CD14-positive monocyte (primary cell): ENCODE measurements around the gene SLC25A22. TPM values are rescaled to one million over a fixed set of nuclear protein-coding genes. Genes with fewer than 3 reads are reported as not detected.
A peak's percentile ranks its signal among the peaks of the same experiment; 100 is the strongest.

Source experiments
- DNase-seq, 3 donors: peaks; one replicate each; pipeline ENCODE4 v3.0.0-alpha.2; 2011 to 2022
- H2AFZ ChIP-seq: 2 replicates; pipeline ENCODE4 v1.6.0; 2012; ENCODE audit warnings: mild to moderate bottlenecking, low read depth, low read length, inconsistent platforms; ENCODE audit not compliant: insufficient read depth, poor library complexity, severe bottlenecking
- H3K27ac ChIP-seq, 2 donors: 1 replicate in 1 of 2; 2 replicates in 1 of 2; pipeline ENCODE4 v1.5.1; 2012 to 2013; ENCODE audit warnings: low read length in 2 of 2, control low read depth in 1 of 2, inconsistent platforms in 1 of 2, low read depth in 1 of 2, mild to moderate bottlenecking in 1 of 2
- H3K27me3 ChIP-seq, 2 donors: one replicate each; pipeline versions ENCODE4 v1.6.0 to v1.6.1; 2011 to 2013; ENCODE audit warnings: low read length in 2 of 2; ENCODE audit not compliant: control insufficient read depth in 2 of 2, insufficient read depth in 2 of 2
- H3K36me3 ChIP-seq, 2 donors: replicated peaks in 1 of 2; 1 replicate in 1 of 2; 2 replicates in 1 of 2; pipeline versions ENCODE4 v1.5.1 to v1.6.1; 2012 to 2013; ENCODE audit warnings: low read length in 2 of 2, control low read depth in 1 of 2, inconsistent platforms in 1 of 2, mild to moderate bottlenecking in 1 of 2; ENCODE audit not compliant: insufficient read depth in 2 of 2, control insufficient read depth in 1 of 2
- H3K4me1 ChIP-seq, 2 donors: 1 replicate in 1 of 2; 2 replicates in 1 of 2; pipeline versions ENCODE4 v1.5.1 to v1.6.1; 2012 to 2013; ENCODE audit warnings: low read length in 2 of 2, control low read depth in 1 of 2, inconsistent platforms in 1 of 2, mild to moderate bottlenecking in 1 of 2, moderate library complexity in 1 of 2; ENCODE audit not compliant: insufficient read depth in 2 of 2, control insufficient read depth in 1 of 2
- H3K4me2 ChIP-seq: replicated peaks from 2 replicates; pipeline ENCODE3; 2012; ENCODE audit warnings: low read length, moderate library complexity, mild to moderate bottlenecking; ENCODE audit not compliant: poor library complexity, severe bottlenecking; ENCODE audit errors: extremely low read depth
- H3K4me3 ChIP-seq, 3 experiments: fragments of 200-600 bp in 1 of 3; sonication (generic) in 1 of 3; replicated peaks in 1 of 3; 1 replicate in 2 of 3; 2 replicates in 1 of 3; pipeline ENCODE4 v1.5.1; 2011 to 2013; ENCODE audit warnings: low read length in 3 of 3, mild to moderate bottlenecking in 3 of 3, control low read depth in 2 of 3, low read depth in 2 of 3, inconsistent platforms in 1 of 3, moderate library complexity in 1 of 3
- H3K79me2 ChIP-seq: 2 replicates; pipeline ENCODE4 v1.6.0; 2012; ENCODE audit warnings: mild to moderate bottlenecking, control low read depth, inconsistent platforms, low read length, moderate library complexity; ENCODE audit not compliant: insufficient read depth
- H3K9ac ChIP-seq: 2 replicates; pipeline ENCODE4 v1.6.0; 2017; ENCODE audit warnings: low read length, mild to moderate bottlenecking; ENCODE audit not compliant: insufficient read depth, poor library complexity, severe bottlenecking
- H3K9me3 ChIP-seq, 2 donors: replicated peaks in 1 of 2; 1 replicate in 1 of 2; 2 replicates in 1 of 2; pipeline versions ENCODE4 v1.5.1 to v1.6.1; 2012 to 2013; ENCODE audit warnings: low read length in 2 of 2, control low read depth in 1 of 2; ENCODE audit not compliant: control insufficient read depth in 1 of 2, insufficient read depth in 1 of 2
- H4K20me1 ChIP-seq: 2 replicates; pipeline ENCODE4 v1.6.0; 2012; ENCODE audit warnings: mild to moderate bottlenecking, low read length, control low read depth, moderate library complexity; ENCODE audit not compliant: insufficient read depth
- H3K27ac Mint-ChIP-seq, 7 donors: one replicate each; pipeline ENCODE4 v1.8.0; 2020; ENCODE audit warnings: mild to moderate bottlenecking in 7 of 7, mixed read lengths in 7 of 7, moderate library complexity in 6 of 7, inconsistent platforms in 2 of 7
- H3K27me3 Mint-ChIP-seq, 3 donors: one replicate each; pipeline ENCODE4 v1.8.0; 2021 to 2022; ENCODE audit warnings: low read depth in 3 of 3, mild to moderate bottlenecking in 3 of 3, mixed read lengths in 3 of 3, moderate library complexity in 3 of 3, inconsistent platforms in 1 of 3
- H3K36me3 Mint-ChIP-seq, 2 donors: one replicate each; pipeline ENCODE4 v1.8.0; 2020; ENCODE audit warnings: mixed read lengths in 2 of 2, inconsistent platforms in 1 of 2, mild to moderate bottlenecking in 1 of 2
- H3K4me1 Mint-ChIP-seq: one replicate; pipeline ENCODE4 v1.8.0; 2020; ENCODE audit warnings: mild to moderate bottlenecking, mixed read lengths
- H3K4me3 Mint-ChIP-seq, 2 donors: one replicate each; pipeline ENCODE4 v1.8.0; 2020; ENCODE audit warnings: mild to moderate bottlenecking in 2 of 2, mixed read lengths in 2 of 2, moderate library complexity in 1 of 2
- H3K9me3 Mint-ChIP-seq, 7 donors: one replicate each; pipeline ENCODE4 v1.8.0; 2020 to 2022; ENCODE audit warnings: mixed read lengths in 7 of 7, mild to moderate bottlenecking in 6 of 7, moderate library complexity in 6 of 7, inconsistent platforms in 2 of 7
- WGBS: methylation state at CpG from one replicate; pipeline ENCODE4 v1.1.5; 2013; ENCODE audit warnings: missing lambda C conversion rate; ENCODE audit not compliant: insufficient coverage; 5-methylcytosine and 5-hydroxymethylcytosine counted together
- intact Hi-C, 2 donors: fragments of 100-400 bp; cut with micrococcal nuclease; formaldehyde crosslinking; loops; one replicate each; pipeline versions ENCODE4 v1.15.0 to v1.15.1; 2023
- polyA plus RNA-seq, 3 donors: library from polyadenylated mRNA; depleted of rRNA in 1 of 3; unstranded in 2 of 3; stranded (reverse) in 1 of 3; fragments of 300-500 nt in 2 of 3; fragments of >200 nt in 1 of 3; fragmentation: Illumina TruSeq in 2 of 3; gene quantifications; 1 replicate in 2 of 3; 2 replicates in 1 of 3; pipeline ENCODE4 v1.2.3, GENCODE V29; 2012 to 2021
- TF ChIP-seq, protein P1 (sequence below): fragments of 200-600 bp; IDR thresholded peaks from one replicate; pipeline ENCODE4 v1.8.0; 2022; ENCODE audit warnings: antibody characterized with exemption, mild to moderate bottlenecking

Gene SLC25A22
- polyA plus RNA-seq, 3 donors: 4.4 to 20.9 (median 5.6) TPM

DNA sequence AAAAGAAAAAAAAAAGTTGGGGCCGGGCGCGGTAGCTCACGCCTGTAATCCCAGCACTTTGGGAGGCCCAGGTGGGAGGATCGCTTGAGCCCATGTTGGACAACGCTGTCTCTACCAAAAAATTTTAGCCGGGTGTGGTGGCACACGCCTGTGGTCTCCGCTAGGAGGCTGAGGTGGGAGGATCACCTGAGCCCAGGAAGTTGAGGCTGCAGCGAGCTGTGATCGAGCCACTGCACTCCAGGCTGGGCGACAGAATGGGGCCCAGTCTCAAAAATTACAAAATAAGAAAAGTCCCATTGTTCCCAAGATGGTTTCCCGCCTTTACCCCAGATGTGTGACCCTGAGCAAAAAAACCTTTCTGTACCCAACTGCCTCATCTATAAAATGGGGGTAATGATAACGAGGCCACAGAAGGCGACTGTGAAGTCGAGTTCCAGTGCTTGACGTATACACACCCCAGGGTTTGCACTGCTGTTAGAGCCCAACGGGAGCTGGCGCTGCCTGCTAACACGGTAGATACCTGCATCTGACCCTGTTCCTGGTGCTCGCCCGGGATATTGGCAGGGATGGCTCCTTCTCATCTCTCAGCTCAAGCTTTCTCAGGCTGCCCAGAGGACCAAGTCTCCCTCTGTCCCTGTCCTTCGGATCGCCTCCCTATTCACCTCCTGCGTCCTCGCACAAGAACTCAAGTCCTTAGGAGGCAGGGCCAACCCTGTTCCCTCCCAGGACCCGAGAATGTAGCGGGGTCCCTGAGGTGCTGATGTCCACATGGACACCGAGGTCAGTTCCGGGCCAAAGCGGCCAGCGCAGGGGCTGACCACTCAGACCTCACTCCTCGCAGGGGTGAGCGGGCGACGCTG, 10.6 kb upstream of the SLC25A22 start:
- H3K9me3 Mint-ChIP-seq: peaks cover 0 to 2% (median 0%) of the 10 kb centered on the region in 7 donors
- Histone ChIP-seq H3K27ac (peak overlapping the region; percentile 89 to 97), H3K4me2 (peak overlapping the region; percentile 96), H3K4me1 (peaks cover 40 to 48% of the 10 kb centered on the region in 2 donors), H3K4me3 (peak overlapping the region; percentile 79 to 96 (median 91)), H3K9me3 (no peaks in the 10 kb centered on the region), H3K36me3 (peaks cover 22 to 26% of the 10 kb centered on the region in 2 donors), H2AFZ (peak overlapping the region; percentile 83), H3K27me3 (no peaks in the 10 kb centered on the region), H4K20me1 (peaks cover 49% of the 10 kb centered on the region), H3K79me2 (peaks cover 54% of the 10 kb centered on the region), H3K9ac (peak overlapping the region; percentile 91)
- peaks cover 20 to 27% of the 10 kb centered on the region in 2 donors for H3K36me3 Mint-ChIP-seq
- H3K27me3 Mint-ChIP-seq: peaks cover 0 to 5% (median 2%) of the 10 kb centered on the region in 3 donors
- WGBS: 28% methylated on average over 32 of the region's 36 CpGs
- H3K27ac Mint-ChIP-seq: peak overlapping the region; percentile 96 to 100 (median 98)
- peak overlapping the region; percentile 90 to 93 for H3K4me3 Mint-ChIP-seq
- peak in 2 of 3 donors; percentile 73 to 79 for DNase-seq
- TF ChIP-seq, protein P1, sequence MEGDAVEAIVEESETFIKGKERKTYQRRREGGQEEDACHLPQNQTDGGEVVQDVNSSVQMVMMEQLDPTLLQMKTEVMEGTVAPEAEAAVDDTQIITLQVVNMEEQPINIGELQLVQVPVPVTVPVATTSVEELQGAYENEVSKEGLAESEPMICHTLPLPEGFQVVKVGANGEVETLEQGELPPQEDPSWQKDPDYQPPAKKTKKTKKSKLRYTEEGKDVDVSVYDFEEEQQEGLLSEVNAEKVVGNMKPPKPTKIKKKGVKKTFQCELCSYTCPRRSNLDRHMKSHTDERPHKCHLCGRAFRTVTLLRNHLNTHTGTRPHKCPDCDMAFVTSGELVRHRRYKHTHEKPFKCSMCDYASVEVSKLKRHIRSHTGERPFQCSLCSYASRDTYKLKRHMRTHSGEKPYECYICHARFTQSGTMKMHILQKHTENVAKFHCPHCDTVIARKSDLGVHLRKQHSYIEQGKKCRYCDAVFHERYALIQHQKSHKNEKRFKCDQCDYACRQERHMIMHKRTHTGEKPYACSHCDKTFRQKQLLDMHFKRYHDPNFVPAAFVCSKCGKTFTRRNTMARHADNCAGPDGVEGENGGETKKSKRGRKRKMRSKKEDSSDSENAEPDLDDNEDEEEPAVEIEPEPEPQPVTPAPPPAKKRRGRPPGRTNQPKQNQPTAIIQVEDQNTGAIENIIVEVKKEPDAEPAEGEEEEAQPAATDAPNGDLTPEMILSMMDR: no peak
- H3K4me1 Mint-ChIP-seq: peaks cover 48% of the 10 kb centered on the region
- intact Hi-C loops: loop anchor here (1.0 to 5.0 kb wide), 3 partner anchors 11 to 34 kb away; partner anchors contain the start of genes POLR2L (in 1 of the 2) and TSPAN4 (in 1 of the 2)

DNA sequence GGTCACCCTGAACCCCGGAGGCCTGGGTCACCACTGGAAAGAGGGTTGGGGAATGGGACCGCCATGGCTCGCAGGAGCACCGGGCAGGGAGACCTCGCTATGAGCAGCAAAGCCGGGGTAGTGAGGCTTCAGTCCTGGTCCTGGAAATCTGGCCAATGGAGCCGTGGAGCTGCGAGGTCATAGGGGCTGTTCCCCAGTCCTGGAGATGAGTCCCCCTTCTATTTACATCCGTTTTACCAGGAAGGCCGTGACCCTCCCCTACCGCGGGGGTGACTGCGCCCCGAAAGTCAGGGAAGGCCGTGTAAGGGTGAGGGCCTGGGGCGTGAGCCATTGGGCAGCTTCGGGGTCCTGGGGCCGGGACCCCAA, 6.5 kb upstream of the SLC25A22 start:
- peaks cover 13 to 15% of the 10 kb centered on the region in 2 donors for H3K36me3 ChIP-seq
- Mint-ChIP-seq H3K9me3 (peaks cover 0 to 3% (median 0%) of the 10 kb centered on the region in 7 donors), H3K27ac (no peak overlapping the region), H3K4me1 (peaks cover 30% of the 10 kb centered on the region), H3K27me3 (peaks cover 0 to 5% (median 2%) of the 10 kb centered on the region in 3 donors), H3K4me3 (peak overlapping the region; percentile 76 to 83), H3K36me3 (peaks cover 3 to 22% of the 10 kb centered on the region in 2 donors)
- H3K4me1 ChIP-seq: peaks cover 29 to 32% of the 10 kb centered on the region in 2 donors
- 9% methylated on average over 12 of the region's 18 CpGs for WGBS
- DNase-seq: no peak
- peak overlapping the region; percentile 39 to 80 (median 48) for H3K4me3 ChIP-seq
- intact Hi-C loops: no loop called here
- peak overlapping the region; percentile 67 for H3K9ac ChIP-seq
- H3K27ac ChIP-seq: no peak overlapping the region
- no peaks in the 10 kb centered on the region for H3K9me3 ChIP-seq
- peaks cover 28% of the 10 kb centered on the region for H3K79me2 ChIP-seq
- peaks cover 11% of the 10 kb centered on the region for H4K20me1 ChIP-seq
- peak overlapping the region; percentile 87 for H2AFZ ChIP-seq
- no peaks in the 10 kb centered on the region for H3K27me3 ChIP-seq
- H3K4me2 ChIP-seq: peak overlapping the region; percentile 89
- TF ChIP-seq, protein P1: no peak
